Uterus (tissue), 4 donors: Measurements from ENCODE around the gene TRAPPC8. TPM values are rescaled to one million over a fixed set of nuclear protein-coding genes. Genes with fewer than 3 reads are reported as not detected.

Experiments
- DNase-seq, 2 donors: peaks; one replicate each; pipeline ENCODE4 v3.0.0-alpha.2; 2019 to 2020
- H3K27ac ChIP-seq, 2 donors: fragments of 200-600 bp; sonication (generic); 1 replicate in 1 of 2; 2 replicates in 1 of 2; pipeline ENCODE4 v1.5.1; 2016 to 2018
- H3K27me3 ChIP-seq, 2 donors: fragments of 200-600 bp; sonication (generic); one replicate each; pipeline ENCODE4 v1.5.1; 2018 to 2019; ENCODE audit warnings: control low read depth in 1 of 2
- H3K36me3 ChIP-seq, 2 donors: fragments of 200-600 bp; sonication (generic); one replicate each; pipeline ENCODE4 v1.5.1; 2019; ENCODE audit warnings: control low read depth in 1 of 2
- H3K4me1 ChIP-seq, 2 donors: fragments of 200-600 bp; sonication (generic); one replicate each; pipeline ENCODE4 v1.5.1; 2018 to 2019; ENCODE audit warnings: control low read depth in 1 of 2
- H3K4me3 ChIP-seq, 2 donors: fragments of 200-600 bp; sonication (generic); 1 replicate in 1 of 2; 2 replicates in 1 of 2; pipeline ENCODE4 v1.5.1; 2018 to 2019; ENCODE audit warnings: mild to moderate bottlenecking in 1 of 2
- H3K9me3 ChIP-seq, 2 donors: fragments of 200-600 bp; sonication (generic); one replicate each; pipeline ENCODE4 v1.5.1; 2019; ENCODE audit warnings: control low read depth in 1 of 2
- POLR2A ChIP-seq, 2 donors: fragments of 450-650 bp; IDR thresholded peaks; one replicate each; pipeline ENCODE4 v1.6.1; 2016; ENCODE audit warnings: antibody characterized with exemption in 2 of 2, mild to moderate bottlenecking in 1 of 2, moderate library complexity in 1 of 2
- intact Hi-C: fragments of 100-400 bp; cut with DNase I; formaldehyde crosslinking; loops from one replicate; pipeline ENCODE4 v1.15.1; 2023; ENCODE audit warnings: low total_unique reads
- small RNA-seq: library from RNA; depleted of rRNA; stranded (forward); fragments of <200 nt; gene quantifications from one replicate; pipeline ENCODE3, GENCODE V24; 2016
- total RNA-seq, 4 donors: library from RNA; depleted of rRNA in 3 of 4; stranded (reverse); fragments of >200 nt in 3 of 4; gene quantifications; one replicate each; pipeline versions ENCODE4 v1.1.0 to v1.2.4, GENCODE V29; 2014 to 2023
- TF ChIP-seq, protein P1 (sequence below), 4 experiments: fragments of 200-600 bp in 2 of 4; fragments of 450-650 bp in 2 of 4; sonication (generic) in 2 of 4; IDR thresholded peaks; one replicate each; pipeline ENCODE4 v1.5.1; 2016 to 2019; ENCODE audit warnings: antibody characterized with exemption in 4 of 4, mild to moderate bottlenecking in 2 of 4, moderate library complexity in 1 of 4
- donor health status: DM: yes; HTN: yes; CAD: no.

Gene TRAPPC8
- total RNA-seq, 4 donors from 2014 or later: 29.1 to 98.5 (median 53.0) TPM

- Histone ChIP-seq H3K36me3 (no peaks in the 10 kb centered on the region), H3K4me3 (no peak overlapping the region), H3K9me3 (no peaks in the 10 kb centered on the region), H3K4me1 (no peaks in the 10 kb centered on the region), H3K27me3 (no peaks in the 10 kb centered on the region), H3K27ac (no peak overlapping the region)
- intact Hi-C loops: no loop called here
- TF ChIP-seq, protein P1, sequence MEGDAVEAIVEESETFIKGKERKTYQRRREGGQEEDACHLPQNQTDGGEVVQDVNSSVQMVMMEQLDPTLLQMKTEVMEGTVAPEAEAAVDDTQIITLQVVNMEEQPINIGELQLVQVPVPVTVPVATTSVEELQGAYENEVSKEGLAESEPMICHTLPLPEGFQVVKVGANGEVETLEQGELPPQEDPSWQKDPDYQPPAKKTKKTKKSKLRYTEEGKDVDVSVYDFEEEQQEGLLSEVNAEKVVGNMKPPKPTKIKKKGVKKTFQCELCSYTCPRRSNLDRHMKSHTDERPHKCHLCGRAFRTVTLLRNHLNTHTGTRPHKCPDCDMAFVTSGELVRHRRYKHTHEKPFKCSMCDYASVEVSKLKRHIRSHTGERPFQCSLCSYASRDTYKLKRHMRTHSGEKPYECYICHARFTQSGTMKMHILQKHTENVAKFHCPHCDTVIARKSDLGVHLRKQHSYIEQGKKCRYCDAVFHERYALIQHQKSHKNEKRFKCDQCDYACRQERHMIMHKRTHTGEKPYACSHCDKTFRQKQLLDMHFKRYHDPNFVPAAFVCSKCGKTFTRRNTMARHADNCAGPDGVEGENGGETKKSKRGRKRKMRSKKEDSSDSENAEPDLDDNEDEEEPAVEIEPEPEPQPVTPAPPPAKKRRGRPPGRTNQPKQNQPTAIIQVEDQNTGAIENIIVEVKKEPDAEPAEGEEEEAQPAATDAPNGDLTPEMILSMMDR (IDR thresholded peaks at IDR 0.05): no peak
- no peak for TF ChIP-seq POLR2A (IDR thresholded peaks at IDR 0.05)
- no peak for DNase-seq
Observed at GRCh38 chr18:31791817-31792579, 150.9 kb downstream of the TRAPPC8 start.

GRCh38 chr18:31789409-31789808, 153.5 kb downstream of the TRAPPC8 start:
- Histone ChIP-seq H3K9me3 (no peaks in the 10 kb centered on the region), H3K4me1 (no peaks in the 10 kb centered on the region), H3K4me3 (no peak overlapping the region), H3K27me3 (no peaks in the 10 kb centered on the region), H3K36me3 (no peaks in the 10 kb centered on the region), H3K27ac (no peak overlapping the region)
- no peak for DNase-seq
- no peak for TF ChIP-seq POLR2A (IDR thresholded peaks at IDR 0.05)
- TF ChIP-seq, protein P1 (IDR thresholded peaks at IDR 0.05): no peak
- intact Hi-C loops: no loop called here

DNA sequence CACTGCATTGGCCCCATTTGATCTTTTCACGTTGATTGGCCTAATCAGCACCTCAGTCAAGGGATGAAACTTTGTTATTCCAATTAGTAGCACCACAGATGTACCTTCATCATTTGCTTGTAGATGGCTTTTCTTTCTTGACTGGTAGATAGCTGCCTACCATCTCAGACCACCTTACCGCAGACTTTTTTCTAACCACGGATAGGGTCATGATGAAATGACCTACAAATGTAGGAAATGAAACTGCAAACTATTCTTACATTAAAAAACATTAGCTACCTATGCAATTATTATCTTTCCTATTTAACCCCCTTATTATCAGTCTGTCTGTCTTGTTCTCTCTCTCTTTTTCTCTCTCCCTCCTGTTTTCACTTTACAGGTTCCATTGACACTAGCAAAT, 159.9 kb downstream of the TRAPPC8 start:
- Histone ChIP-seq H3K27me3 (no peaks in the 10 kb centered on the region), H3K27ac (no peak overlapping the region), H3K4me3 (no peak overlapping the region), H3K9me3 (no peaks in the 10 kb centered on the region), H3K4me1 (no peaks in the 10 kb centered on the region), H3K36me3 (no peaks in the 10 kb centered on the region)
- TF ChIP-seq, protein P1 (IDR thresholded peaks at IDR 0.05): no peak
- DNase-seq: no peak
- intact Hi-C loops: no loop called here

Small RNA genes lying within 50 kb of the gene (small RNA-seq; reads per million reads assigned to genes)
- gene RNU6-1050P: not detected

Other genes starting within 250 kb of the TRAPPC8 start
- not detected for gene SLC25A52, start 182.2 kb downstream of the TRAPPC8 start, total RNA-seq
- 10 to 100 TPM in 1 of 4 donors, 1 to 10 TPM in 3; 1.5 to 16.2 (median 5.3) TPM for gene RNF125, start 75.7 kb upstream of the TRAPPC8 start, total RNA-seq
- gene RNF138, start 148.7 kb upstream of the TRAPPC8 start, total RNA-seq: 10 to 100 TPM; 23.8 to 94.8 (median 38.7) TPM
- gene MEP1B, start 246.9 kb upstream of the TRAPPC8 start, total RNA-seq: not detected